T-cell (primary cell): ENCODE results near the gene TTLL13. TPM values are rescaled to one million over a fixed set of nuclear protein-coding genes. Genes with fewer than 3 reads are reported as not detected.
A peak's percentile ranks its signal among the peaks of the same experiment; 100 is the strongest.

Source experiments
- ATAC-seq, 4 experiments: fragments of 200-7000 bp in 3 of 4; fragments of 150-1000 bp in 1 of 4; cut with Tn5 transposase; replicated peaks in 1 of 4; 1 replicate in 3 of 4; 2 replicates in 1 of 4; pipeline ENCODE4 v1.10.0; 2021; ENCODE audit warnings: moderate library complexity in 3 of 4, mild to moderate bottlenecking in 2 of 4, moderate number of reproducible peaks in 1 of 4
- CTCF ChIA-PET, 2 donors: fragments of 300-600 bp; sonication (Branson Sonifier 250); formaldehyde crosslinking; loops; one replicate each; lab custom pipeline; 2022; ENCODE audit warnings: antibody characterized with exemption in 2 of 2; lab: Charles Lee
- POLR2A ChIA-PET, 2 donors: fragments of 300-600 bp; sonication (Branson Sonifier 250); formaldehyde crosslinking; loops; one replicate each; lab custom pipeline; 2022; ENCODE audit warnings: antibody characterized with exemption in 2 of 2; lab: Charles Lee
- DNase-seq, 35 experiments: peaks; one replicate each; pipeline versions ENCODE4 v3.0.0 to v3.0.0-alpha.2; 2013 to 2023
- H3K27ac ChIP-seq: one replicate; pipeline ENCODE4 v1.5.1; 2013; ENCODE audit warnings: low read length
- H3K27me3 ChIP-seq, 2 experiments: replicated peaks in 1 of 2; 1 replicate in 1 of 2; 2 replicates in 1 of 2; pipeline versions ENCODE4 v1.6.1 to v1.7.0; 2013; ENCODE audit warnings: low read length in 1 of 2, mixed read lengths in 1 of 2; ENCODE audit not compliant: control insufficient read depth in 2 of 2, insufficient read depth in 2 of 2; ENCODE audit errors: extremely low read depth in 1 of 2
- H3K36me3 ChIP-seq, 2 donors: 1 replicate in 1 of 2; 2 replicates in 1 of 2; pipeline versions ENCODE4 v1.6.1 to v1.7.0; 2013; ENCODE audit warnings: low read length in 1 of 2; ENCODE audit not compliant: control insufficient read depth in 2 of 2, insufficient read depth in 1 of 2; ENCODE audit errors: extremely low read depth in 1 of 2
- H3K4me1 ChIP-seq, 2 experiments: 1 replicate in 1 of 2; 2 replicates in 1 of 2; pipeline versions ENCODE4 v1.6.1 to v1.7.0; 2013; ENCODE audit warnings: low read length in 2 of 2, mixed read lengths in 1 of 2; ENCODE audit not compliant: insufficient read depth in 2 of 2, control insufficient read depth in 1 of 2; ENCODE audit errors: extremely low read depth in 1 of 2
- H3K4me3 ChIP-seq, 2 donors: 1 replicate in 1 of 2; 2 replicates in 1 of 2; pipeline versions ENCODE4 v1.5.1 to v1.7.0; 2013; ENCODE audit warnings: mild to moderate bottlenecking in 2 of 2, low read length in 1 of 2, moderate library complexity in 1 of 2; ENCODE audit not compliant: control insufficient read depth in 1 of 2; ENCODE audit errors: extremely low read depth in 1 of 2
- H3K9me3 ChIP-seq: 2 replicates; pipeline ENCODE4 v1.7.0; 2013
- H3K27ac Mint-ChIP-seq, 2 donors: one replicate each; pipeline ENCODE4 v1.8.0; 2020 to 2021; ENCODE audit warnings: mild to moderate bottlenecking in 2 of 2, mixed read lengths in 2 of 2
- H3K27me3 Mint-ChIP-seq, 2 donors: one replicate each; pipeline ENCODE4 v1.8.0; 2021 to 2022; ENCODE audit warnings: mixed read lengths in 2 of 2
- H3K36me3 Mint-ChIP-seq: one replicate; pipeline ENCODE4 v1.8.0; 2021; ENCODE audit warnings: mixed read lengths
- H3K4me1 Mint-ChIP-seq, 3 donors: one replicate each; pipeline ENCODE4 v1.8.0; 2020 to 2022; ENCODE audit warnings: mixed read lengths in 3 of 3, mild to moderate bottlenecking in 1 of 3
- H3K4me3 Mint-ChIP-seq, 3 donors: one replicate each; pipeline ENCODE4 v1.8.0; 2020 to 2022; ENCODE audit warnings: mild to moderate bottlenecking in 3 of 3, mixed read lengths in 3 of 3, moderate library complexity in 3 of 3
- H3K9me3 Mint-ChIP-seq, 3 donors: one replicate each; pipeline ENCODE4 v1.8.0; 2020 to 2022; ENCODE audit warnings: mixed read lengths in 3 of 3
- WGBS: methylation state at CpG from one replicate; pipeline ENCODE4 v1.1.5; 2013; ENCODE audit warnings: missing lambda C conversion rate; ENCODE audit not compliant: insufficient coverage; 5-methylcytosine and 5-hydroxymethylcytosine counted together
- total RNA-seq, 35 experiments: library from RNA in 6 of 35; stranded (reverse) in 6 of 35; fragments of 120-200 nt in 1 of 35; gene quantifications; one replicate each; pipeline versions ENCODE4 v1.2.1 to v1.2.4 and lab custom pipeline; 2013 to 2026

TTLL13 gene
- total RNA-seq, 5 donors from 2014 or later (not counting 1 experiment from before 2014, with no cell fraction given): 0.46 to 1.7 (median 0.70) TPM

GRCh38 chr15:90213818-90214204 lies 35.5 kb upstream of the TTLL13 start:
- WGBS: 87% methylated on average over 10 of the region's 11 CpGs
- Histone ChIP-seq H3K27me3 (no peaks in the 10 kb centered on the region), H3K4me1 (peaks cover 0 to 26% of the 10 kb centered on the region in 2 experiments), H3K36me3 (peaks cover 6 to 8% of the 10 kb centered on the region in 2 donors), H3K4me3 (no peak overlapping the region), H3K27ac (no peak overlapping the region), H3K9me3 (no peaks in the 10 kb centered on the region)
- ChIA-PET POLR2A (no interaction called here), CTCF (interaction anchor here (0.6 to 1.0 kb wide), 3 partner anchors 8 to 71 kb away, joined by 3 to 6 read pairs (median 5); no protein-coding TSS in a partner anchor)
- Mint-ChIP-seq H3K4me3 (no peak overlapping the region), H3K9me3 (no peaks in the 10 kb centered on the region), H3K36me3 (peaks cover 21% of the 10 kb centered on the region), H3K4me1 (peaks cover 21 to 54% (median 39%) of the 10 kb centered on the region in 3 donors), H3K27ac (peak overlapping the region in 1 of 2 donors; percentile 39), H3K27me3 (no peaks in the 10 kb centered on the region)
- DNase-seq: no peak
- no peak for ATAC-seq

- H3K9me3 Mint-ChIP-seq: no peaks in the 10 kb centered on the region
- ChIA-PET POLR2A (interaction anchor here (0.6 to 1.4 kb wide), 3 partner anchors 9 to 68 kb away, joined by 5 to 7 read pairs (median 7); no protein-coding TSS in a partner anchor), CTCF (interaction anchor here (0.5 to 1.0 kb wide), 5 partner anchors 16 to 546 kb away, joined by 3 to 6 read pairs (median 4); no protein-coding TSS in a partner anchor)
- Histone ChIP-seq H3K9me3 (no peaks in the 10 kb centered on the region), H3K4me3 (no peak overlapping the region), H3K27ac (no peak overlapping the region), H3K36me3 (peaks cover 6 to 8% of the 10 kb centered on the region in 2 donors), H3K4me1 (peaks cover 0 to 27% of the 10 kb centered on the region in 2 experiments), H3K27me3 (no peaks in the 10 kb centered on the region)
- no peak for ATAC-seq
- H3K27ac Mint-ChIP-seq: peak overlapping the region in 1 of 2 donors; percentile 72
- peaks cover 18% of the 10 kb centered on the region for H3K36me3 Mint-ChIP-seq
- peaks cover 19 to 51% (median 38%) of the 10 kb centered on the region in 3 donors for H3K4me1 Mint-ChIP-seq
- H3K4me3 Mint-ChIP-seq: peak overlapping the region in 1 of 3 donors; percentile 32
- no peak for DNase-seq
- H3K27me3 Mint-ChIP-seq: no peaks in the 10 kb centered on the region
- no CpG with 5 or more reads among the region's 8 CpGs for WGBS
Observed at GRCh38 chr15:90214553-90215196, 34.7 kb upstream of the TTLL13 start.

DNA sequence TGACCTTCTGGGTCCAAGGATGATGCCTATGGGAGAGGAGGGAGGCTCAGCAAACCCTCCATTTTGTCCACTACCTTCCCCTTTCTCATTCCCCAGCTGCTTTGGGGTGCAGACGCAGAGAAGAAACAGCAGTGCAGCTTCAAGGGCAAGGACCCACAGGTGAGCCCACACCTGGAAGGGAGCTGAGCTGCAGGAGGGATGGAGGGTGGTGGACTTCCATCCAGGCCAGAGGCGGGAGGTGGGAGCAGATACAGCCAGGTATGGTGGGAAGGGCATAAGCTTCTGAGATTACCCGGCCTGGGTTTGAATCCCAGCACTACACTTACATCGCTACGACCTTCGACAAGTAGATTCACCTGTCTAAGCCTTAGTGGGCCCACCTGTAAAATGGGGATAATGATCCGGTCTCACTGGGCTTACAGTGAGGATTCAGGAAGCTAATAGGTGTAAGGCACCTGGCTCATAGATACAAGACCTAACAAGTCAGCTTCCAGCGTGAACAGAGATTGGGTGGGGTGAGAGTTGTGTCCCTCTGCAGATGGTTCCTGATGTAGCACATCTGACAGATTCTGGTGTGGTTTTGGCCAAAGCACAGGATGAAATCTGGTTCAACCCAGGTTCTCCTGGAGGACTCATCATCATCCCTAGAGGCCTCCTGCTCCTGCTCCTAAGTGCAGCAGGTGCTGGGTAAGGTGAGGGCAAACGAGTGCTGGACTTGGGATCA lies 31.5 kb upstream of the TTLL13 start:
- H3K9me3 Mint-ChIP-seq: no peaks in the 10 kb centered on the region
- H3K27me3 Mint-ChIP-seq: no peaks in the 10 kb centered on the region
- WGBS: 83% methylated on average over 6 of the region's 9 CpGs
- H3K4me3 ChIP-seq: no peak overlapping the region
- no peaks in the 10 kb centered on the region for H3K9me3 ChIP-seq
- H3K36me3 Mint-ChIP-seq: peaks cover 10% of the 10 kb centered on the region
- no peaks in the 10 kb centered on the region for H3K27me3 ChIP-seq
- ATAC-seq (no peak), DNase-seq (no peak)
- peaks cover 0 to 9% of the 10 kb centered on the region in 2 experiments for H3K4me1 ChIP-seq
- no peak overlapping the region for H3K27ac Mint-ChIP-seq
- no peak overlapping the region for H3K27ac ChIP-seq
- no peak overlapping the region for H3K4me3 Mint-ChIP-seq
- H3K36me3 ChIP-seq: peaks cover 0 to 6% of the 10 kb centered on the region in 2 donors
- H3K4me1 Mint-ChIP-seq: peaks cover 8 to 28% (median 24%) of the 10 kb centered on the region in 3 donors
- POLR2A ChIA-PET: interaction anchor here in 1 of 2 donors (0.6 kb wide), 1 partner anchor 9 kb away, joined by 5 read pairs; no protein-coding TSS in a partner anchor
- CTCF ChIA-PET: no interaction called here

GRCh38 chr15:90219421-90220141 lies 29.8 kb upstream of the TTLL13 start:
- Histone ChIP-seq H3K36me3 (peaks cover 11 to 20% of the 10 kb centered on the region in 2 donors), H3K9me3 (no peaks in the 10 kb centered on the region), H3K4me3 (no peak overlapping the region), H3K27me3 (no peaks in the 10 kb centered on the region), H3K4me1 (peaks cover 0 to 9% of the 10 kb centered on the region in 2 experiments), H3K27ac (no peak overlapping the region)
- ATAC-seq: peak; percentile 76 to 90 (median 79)
- Mint-ChIP-seq H3K27ac (no peak overlapping the region), H3K27me3 (no peaks in the 10 kb centered on the region), H3K4me3 (no peak overlapping the region), H3K9me3 (no peaks in the 10 kb centered on the region), H3K4me1 (peaks cover 7 to 22% (median 17%) of the 10 kb centered on the region in 3 donors), H3K36me3 (peaks cover 13% of the 10 kb centered on the region)
- POLR2A ChIA-PET: no interaction called here
- WGBS: 67% methylated on average over 10 of the region's 17 CpGs
- CTCF ChIA-PET: interaction anchor here in 1 of 2 donors (0.6 kb wide), 1 partner anchor 509 kb away, joined by 3 read pairs; no protein-coding TSS in a partner anchor
- peak in 34 of 35 experiments; percentile 20 to 75 (median 50) for DNase-seq

DNA sequence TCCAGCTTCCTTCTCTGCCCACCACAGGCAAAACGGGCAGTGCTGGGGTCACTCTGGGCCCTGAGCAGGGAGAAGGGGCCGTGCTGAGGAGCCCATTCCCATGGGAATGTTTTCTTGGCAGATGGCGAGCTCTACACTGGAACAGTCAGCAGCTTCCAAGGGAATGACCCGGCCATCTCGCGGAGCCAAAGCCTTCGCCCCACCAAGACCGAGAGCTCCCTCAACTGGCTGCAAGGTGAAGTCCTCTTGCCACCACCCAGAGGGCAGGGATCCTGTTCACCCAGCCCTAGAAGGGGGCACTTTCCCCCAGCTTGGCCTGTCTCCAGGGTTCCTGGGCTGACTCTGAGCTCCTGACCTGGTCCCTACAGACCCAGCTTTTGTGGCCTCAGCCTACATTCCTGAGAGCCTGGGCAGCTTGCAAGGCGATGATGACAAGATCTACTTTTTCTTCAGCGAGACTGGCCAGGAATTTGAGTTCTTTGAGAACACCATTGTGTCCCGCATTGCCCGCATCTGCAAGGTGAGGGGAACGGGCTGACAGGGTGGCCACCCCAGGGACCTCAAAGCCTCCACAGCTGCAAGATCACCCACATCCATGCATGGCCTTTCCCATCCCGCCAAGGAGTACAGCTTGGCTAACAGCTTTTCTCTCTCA lies 28.0 kb upstream of the TTLL13 start:
- H3K9me3 Mint-ChIP-seq: no peaks in the 10 kb centered on the region
- CTCF ChIA-PET: interaction anchor here (0.7 to 1.2 kb wide), 5 partner anchors 8 to 255 kb away, joined by 3 to 4 read pairs (median 3); no protein-coding TSS in a partner anchor
- H3K4me1 ChIP-seq: peaks cover 0 to 9% of the 10 kb centered on the region in 2 experiments
- ATAC-seq (no peak), DNase-seq (peak in 3 of 35 experiments; percentile 8 to 32 (median 20))
- H3K9me3 ChIP-seq: no peaks in the 10 kb centered on the region
- no peak overlapping the region for H3K4me3 ChIP-seq
- H3K4me1 Mint-ChIP-seq: peaks cover 7 to 17% (median 17%) of the 10 kb centered on the region in 3 donors
- no peak overlapping the region for H3K27ac Mint-ChIP-seq
- H3K36me3 Mint-ChIP-seq: peaks cover 17% of the 10 kb centered on the region
- H3K4me3 Mint-ChIP-seq: no peak overlapping the region
- H3K36me3 ChIP-seq: peaks cover 11 to 35% of the 10 kb centered on the region in 2 donors
- no peaks in the 10 kb centered on the region for H3K27me3 Mint-ChIP-seq
- POLR2A ChIA-PET: interaction anchor here (0.6 to 1.2 kb wide), 4 partner anchors 13 to 239 kb away, joined by 3 to 8 read pairs (median 5); partner anchors contain the start of gene GDPGP1 (in 1 of the 2)
- 85% methylated on average over 13 of the region's 14 CpGs for WGBS
- no peak overlapping the region for H3K27ac ChIP-seq
- no peaks in the 10 kb centered on the region for H3K27me3 ChIP-seq
